Breast epithelium (tissue), 3 donors: ENCODE measurements around the gene FBN1.

Source experiments
- CTCF ChIP-seq, 3 donors: fragments of 450-650 bp; IDR thresholded peaks; one replicate each; pipeline ENCODE4 v1.5.1; 2016 to 2017; ENCODE audit warnings: antibody characterized with exemption in 3 of 3, mild to moderate bottlenecking in 3 of 3, moderate library complexity in 3 of 3
- POLR2A ChIP-seq: fragments of 450-650 bp; IDR thresholded peaks from one replicate; pipeline ENCODE4 v1.6.1; 2016; ENCODE audit warnings: antibody characterized with exemption, mild to moderate bottlenecking, moderate library complexity

DNA sequence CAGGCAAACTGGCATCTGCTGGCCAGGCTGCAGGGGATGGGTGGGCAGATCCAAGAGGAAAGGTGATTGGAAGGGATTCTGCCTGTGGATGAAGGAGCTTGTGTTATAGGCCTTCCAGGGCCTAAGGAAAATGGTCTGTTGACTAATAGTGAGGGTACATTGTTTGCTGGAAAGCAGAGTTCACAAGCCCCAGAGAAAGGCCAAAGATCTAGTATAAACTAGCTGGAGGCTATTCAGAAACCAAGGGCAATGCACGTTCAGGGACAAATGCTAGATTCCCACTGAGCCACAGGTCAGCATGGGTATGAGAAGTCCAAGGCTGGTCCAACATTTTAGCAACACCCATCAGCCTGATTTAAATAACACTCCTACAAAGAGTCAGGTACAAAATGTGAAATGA is 74.7 kb downstream of the FBN1 start:
- TF ChIP-seq POLR2A (no peak), CTCF (IDR thresholded peaks at IDR 0.05) (no peak)
